Measurements from ENCODE around the gene PMFBP1.
"Not testable (repeated sequence)": the region's sequence is repeated elsewhere in the genome, so short reads cannot be mapped to it uniquely, and the experiment has no call there.

The PMFBP1 gene

DNA sequence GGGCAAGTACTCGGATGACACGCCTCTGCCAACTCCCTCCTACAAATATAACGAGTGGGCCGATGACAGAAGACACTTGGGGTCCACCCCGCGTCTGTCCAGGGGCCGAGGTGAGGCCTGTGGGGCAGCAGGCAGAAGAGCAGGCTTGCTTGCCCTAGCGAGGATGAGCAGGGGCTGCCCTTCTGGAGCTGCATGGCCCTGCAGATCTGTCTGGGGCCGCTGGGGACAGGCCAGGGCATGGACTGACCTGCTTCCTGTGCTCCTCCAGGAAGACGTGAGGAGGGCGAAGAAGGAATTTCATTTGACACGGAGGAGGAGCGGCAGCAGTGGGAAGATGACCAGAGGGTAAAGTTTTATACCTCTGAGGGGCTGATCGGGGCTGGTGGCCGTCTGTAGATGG is 73.0 kb downstream of the PMFBP1 start:
- DNase-seq: no peak

DNA sequence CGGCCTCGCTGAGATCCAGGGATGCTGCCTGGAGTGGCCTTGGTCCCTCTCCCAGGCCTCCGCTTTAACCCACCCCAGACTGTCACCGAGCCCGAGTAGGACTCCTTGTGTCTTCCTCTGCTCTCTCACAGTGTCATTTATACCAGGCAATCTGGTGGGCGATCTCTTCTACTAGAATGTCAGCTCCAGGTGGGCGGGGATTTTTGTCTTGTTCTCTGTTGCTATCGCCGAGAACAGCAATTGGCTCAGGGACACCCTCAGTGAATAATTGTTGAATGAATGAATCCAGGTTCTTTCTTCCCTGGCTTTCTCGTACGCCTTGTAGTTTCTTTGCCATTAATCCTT is 77.7 kb downstream of the PMFBP1 start:
- DNase-seq: no peak

DNA sequence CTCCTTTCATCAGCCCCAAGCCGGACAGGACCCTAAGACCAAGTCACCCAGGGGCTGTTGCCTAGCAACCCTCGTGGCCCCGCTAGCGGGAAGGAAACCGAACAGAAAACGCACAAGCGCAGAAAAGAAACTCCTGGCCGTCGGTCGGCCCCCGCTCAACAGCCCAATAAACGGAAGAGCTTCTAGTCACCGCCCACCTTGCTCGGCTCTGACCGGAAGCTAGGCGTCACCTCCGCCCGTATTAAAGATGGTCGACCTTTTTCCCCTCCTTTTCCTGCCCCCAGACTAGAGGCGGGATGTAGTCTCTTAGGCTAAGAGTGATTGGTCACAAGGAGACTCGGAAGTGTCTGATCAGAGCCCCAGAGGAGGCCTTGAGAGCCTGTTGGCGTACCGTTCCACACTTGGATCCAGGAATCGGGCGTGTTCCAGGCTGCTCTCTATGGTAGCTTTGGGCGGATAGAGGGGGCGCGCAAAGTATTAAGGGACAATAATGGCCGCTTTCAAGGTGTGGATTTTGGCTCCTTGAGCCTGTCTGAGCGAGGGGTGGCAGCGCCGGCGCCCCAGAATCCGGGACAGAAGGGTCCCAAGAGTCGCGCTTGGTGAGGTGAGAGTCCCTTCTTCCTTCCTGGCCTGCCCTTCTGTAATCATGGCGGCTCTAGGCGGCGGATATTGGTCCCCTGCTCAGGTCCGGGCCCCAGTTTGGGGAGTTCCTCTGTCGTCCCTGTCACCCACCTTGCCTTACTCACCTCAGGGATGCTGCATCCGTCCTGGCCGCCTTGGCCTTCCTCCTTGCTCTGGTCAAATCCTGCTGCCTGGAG is 78.3 kb downstream of the PMFBP1 start, which contains the start of the genes DHX38 and TXNL4B:
Gene DHX38, plus strand, starts transcription at position 400 of the 818 bp plus-strand sequence. CDS start 2,311 bp downstream, outside the sequence.
Gene TXNL4B, minus strand, starts transcription at position 173 of the 818 bp plus-strand sequence. CDS start 2,871 bp downstream, outside the sequence.
- peak; percentile 95 for DNase-seq

DNA sequence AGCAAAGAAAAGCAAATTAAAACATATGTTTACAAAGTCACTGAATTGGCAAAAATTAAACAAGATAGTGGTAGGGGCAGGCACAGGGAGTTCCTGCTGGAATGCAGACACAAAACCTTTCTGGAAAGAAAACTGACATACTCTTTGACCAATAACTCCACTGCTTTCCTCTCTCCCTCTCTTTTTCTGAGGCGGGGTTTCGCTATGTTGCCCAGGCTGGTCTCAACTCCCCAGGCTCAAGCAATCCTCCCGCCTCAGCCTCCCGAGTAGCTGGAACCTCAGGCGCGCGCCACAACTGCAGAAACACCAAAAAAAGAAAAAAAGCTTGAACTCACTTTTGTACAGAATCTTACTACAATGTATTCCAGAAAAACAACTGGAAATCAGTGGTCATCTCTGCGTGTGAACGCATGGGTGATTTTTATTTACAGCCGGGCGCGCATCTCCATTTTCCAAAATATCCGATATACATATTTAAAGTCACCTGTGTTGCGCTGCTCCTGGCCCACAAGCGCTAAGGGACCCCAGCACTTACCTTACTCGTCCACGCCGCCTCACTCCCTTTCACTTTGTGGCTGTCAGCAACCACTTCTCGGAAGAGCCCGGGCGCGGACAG is 79.0 kb downstream of the PMFBP1 start:
- DNase-seq: no peak

DNA sequence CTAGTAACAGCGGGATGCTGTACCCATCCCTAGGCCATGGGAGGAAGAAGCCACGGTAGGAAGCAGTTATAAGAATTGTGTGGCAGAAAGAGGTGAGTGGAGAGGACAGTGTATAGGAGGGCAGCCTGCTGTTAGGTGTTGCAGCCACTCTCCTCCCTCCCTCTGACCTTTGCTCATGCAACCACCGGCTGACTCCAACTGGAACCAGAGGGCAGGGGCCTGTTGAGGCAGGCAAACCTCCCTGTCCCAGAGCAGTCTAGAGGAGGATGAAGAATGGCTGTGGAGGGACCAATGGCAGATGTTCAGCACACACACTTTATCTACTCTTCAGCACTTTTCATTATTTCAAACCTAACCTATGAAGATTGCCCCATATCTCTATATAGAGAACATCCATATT is 80.7 kb downstream of the PMFBP1 start:
- DNase-seq: no peak

DNA sequence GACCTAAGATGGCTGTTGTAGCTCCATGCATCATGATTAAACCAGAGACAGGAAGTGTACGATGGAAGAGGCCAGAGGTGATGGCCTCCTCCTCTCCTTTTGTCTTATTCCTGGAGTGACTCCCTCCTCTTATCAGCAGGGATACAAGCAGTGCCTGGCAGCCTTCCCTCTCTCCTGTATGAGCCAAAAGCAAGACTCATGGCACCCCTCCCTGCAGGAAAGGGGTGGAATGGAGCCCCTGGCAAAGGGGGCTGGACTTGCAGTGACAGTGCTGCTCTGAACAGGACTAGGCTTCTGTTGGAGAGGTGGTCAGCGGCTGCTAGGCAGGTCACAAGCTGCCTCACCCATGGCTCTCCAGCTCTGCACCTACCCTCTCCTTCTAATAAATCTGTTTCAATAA is 87.0 kb downstream of the PMFBP1 start:
- DNase-seq: no peak

DNA sequence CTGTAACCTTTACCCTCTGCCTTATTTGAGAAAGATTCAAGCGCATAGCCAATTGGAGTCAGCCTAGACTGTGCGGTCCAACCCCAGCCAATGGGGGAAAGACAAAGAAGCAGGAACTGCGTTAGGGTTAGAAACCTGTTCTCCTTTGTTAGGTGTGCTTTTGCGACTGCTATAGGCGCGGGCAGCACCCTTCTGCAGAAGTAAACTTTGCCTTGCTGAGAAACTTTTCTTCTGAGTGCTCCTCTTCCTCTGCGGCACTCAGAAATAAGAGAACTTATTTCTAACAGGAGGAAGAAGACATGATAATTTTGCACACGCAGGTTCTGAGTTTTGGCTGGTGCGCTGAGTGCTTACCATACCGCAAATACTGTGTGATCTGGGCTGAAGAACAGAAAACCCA is 87.5 kb downstream of the PMFBP1 start:
- no peak for DNase-seq

DNA sequence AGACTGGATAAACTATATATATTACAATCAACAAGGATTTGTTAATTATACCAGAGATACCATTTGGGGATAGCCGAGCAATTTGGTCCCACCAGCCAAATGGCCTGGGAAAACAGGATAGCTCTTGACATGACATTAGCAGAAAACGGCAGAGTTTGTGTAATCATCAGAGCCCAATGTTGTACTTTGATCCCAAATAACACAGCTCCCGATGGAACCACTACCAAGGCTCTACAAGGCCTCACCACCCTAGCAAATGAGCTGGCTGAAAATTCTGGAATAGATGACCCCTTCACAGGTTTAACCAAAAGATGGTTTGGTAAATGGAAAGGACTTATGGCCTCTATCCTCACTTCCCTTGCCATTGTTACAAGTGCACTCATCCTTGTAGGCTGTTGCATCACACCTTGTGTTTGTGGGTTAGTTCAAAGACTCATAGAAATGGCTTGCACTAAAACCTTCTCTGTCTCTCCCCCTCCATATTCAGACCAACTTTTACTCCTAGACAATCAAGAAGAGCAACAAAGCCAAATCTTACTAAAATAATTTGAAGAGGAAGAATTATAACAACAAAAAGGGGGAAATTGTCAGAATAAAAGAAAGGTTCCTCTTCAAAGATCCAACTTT is 88.1 kb downstream of the PMFBP1 start:
- no peak for DNase-seq

DNA sequence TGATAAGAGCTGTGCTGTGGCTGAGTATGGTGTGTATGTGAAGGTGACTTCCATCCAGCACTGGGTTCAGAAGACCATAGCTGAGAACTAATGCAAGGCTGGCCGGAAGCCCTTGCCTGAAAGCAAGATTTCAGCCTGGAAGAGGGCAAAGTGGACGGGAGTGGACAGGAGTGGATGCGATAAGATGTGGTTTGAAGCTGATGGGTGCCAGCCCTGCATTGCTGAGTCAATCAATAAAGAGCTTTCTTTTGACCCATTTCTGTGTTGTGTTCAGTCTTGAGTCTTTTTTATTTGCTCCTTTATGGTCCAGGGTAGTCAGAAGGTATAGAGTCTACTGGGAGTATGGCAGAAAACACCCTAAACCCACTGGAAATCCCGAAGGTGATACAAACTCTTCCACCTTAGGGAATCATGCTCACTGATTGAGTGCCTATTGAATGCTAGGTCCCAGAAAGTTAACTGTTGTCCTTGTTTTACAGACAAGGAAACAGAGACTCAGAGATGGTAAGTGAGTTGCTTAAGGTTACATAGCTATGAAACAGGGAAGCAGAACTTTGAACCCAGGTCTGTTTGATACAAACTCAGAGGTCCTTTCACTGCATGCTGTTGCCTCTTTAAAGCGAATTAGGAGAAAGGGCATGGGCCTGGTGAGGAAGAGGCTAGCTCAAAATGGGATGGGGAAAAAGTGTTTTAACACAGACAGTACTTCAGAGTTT is 94.8 kb downstream of the PMFBP1 start:
- not testable (repeated sequence) for DNase-seq

DNA sequence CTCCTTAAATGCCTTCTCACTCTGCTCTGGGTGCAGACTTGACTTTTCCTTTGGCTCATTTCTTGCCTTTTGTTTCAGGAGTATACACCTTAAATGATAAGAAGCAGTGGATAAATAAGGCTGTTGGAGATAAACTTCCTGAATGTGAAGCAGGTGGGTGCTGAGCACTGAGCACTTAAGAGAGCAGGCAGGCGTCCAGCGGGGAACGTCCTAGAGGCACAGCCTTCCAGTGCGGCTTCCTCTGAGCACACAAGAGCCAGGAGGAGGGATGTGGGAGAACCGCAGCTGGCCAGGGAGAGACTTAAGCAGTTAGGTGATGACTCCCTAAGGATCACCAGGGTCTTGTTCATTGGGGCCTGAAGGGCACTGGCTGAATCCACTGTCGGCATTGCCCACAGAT is 96.9 kb downstream of the PMFBP1 start:
- not testable (repeated sequence) for DNase-seq

DNA sequence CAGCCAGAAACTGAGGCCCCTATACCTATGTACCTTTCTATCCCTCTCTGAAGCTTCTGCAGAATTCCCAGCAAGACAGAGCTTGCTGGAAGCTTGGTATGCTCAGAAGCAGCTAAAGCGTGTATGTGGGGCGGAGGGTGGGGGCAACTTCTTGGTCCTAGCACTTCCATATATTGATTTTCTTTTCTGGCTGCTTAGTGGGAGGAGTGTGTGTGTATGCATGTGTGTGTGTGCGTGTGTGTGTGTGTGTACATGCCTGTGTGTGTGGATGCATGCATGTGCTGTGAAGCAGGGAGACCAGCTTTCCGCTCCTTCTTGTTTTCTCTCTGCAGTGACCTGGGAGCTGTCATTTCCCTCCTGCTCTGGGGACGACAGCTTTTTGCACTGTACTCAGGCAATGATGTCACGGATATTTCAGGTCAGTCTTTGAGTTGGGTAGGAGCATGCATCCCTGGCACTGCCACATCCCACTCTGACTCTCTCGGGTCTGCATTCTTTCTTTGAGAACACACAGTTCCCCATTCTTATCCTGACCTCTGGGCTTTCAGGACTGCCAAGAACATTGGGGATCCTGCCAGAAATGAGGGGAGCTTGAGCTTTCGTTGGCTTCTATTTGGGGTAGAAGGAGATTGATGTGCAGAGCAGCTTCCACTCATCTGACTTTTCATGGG is 98.3 kb downstream of the PMFBP1 start:
- no peak for DNase-seq

DNA sequence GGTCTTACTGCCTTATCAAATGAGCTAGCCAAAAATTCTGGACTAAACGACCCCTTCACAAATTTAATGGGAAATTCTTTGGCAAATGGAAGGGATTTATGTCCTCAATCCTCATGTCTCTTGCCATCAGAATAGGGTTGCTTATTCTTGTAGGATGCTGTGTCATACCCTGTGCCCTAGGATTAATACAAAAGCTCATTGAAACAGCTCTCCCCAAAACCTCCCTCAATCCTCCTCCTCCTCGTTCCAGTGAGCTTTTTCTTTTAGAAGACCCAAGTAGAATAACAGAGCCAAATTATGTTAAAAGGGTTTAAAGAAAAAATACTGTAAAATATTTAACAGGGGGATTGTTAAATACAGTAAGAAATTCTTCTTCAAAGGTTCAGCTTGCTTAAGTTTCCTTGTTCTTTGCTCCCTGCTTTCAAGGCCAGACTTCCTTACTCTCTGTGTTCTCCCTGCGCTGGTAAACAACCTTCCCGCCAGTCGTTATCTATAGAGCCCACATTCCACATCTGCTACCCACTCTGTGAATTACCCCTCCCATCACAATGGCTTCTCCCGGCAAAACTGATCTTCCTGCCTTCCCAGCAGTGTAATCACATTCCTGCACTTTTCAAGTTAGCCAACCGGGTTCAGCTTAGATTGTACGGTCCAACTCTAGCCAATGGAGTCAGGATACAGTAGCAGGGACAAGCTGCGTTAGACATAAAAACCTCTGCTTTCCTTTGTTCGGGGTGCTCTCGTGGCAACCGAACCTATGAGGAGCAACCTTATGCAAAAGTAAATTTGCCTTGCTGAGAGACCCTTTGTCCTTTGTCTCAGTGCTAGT is 99.2 kb downstream of the PMFBP1 start:
- no peak for DNase-seq

Data from NCI-H1436 treated with DMSO at 0.1 percent for 48 hours (cell line).